ENCODE results near the gene EVPLL.
"Not testable (repeated sequence)": the region's sequence is repeated elsewhere in the genome, so short reads cannot be mapped to it uniquely, and the experiment has no call there.

- TF ChIP-seq CTCF, POLR2AphosphoS5 (IDR thresholded peaks at IDR 0.05): not testable (repeated sequence)
Observed at GRCh38 chr17:18401872-18402590, 24.5 kb downstream of the EVPLL start.

All from sigmoid colon (tissue), 4 donors.